Stomach (tissue), 4 donors: Measurements from ENCODE around the gene MIPOL1.

Experiments used
- CTCF ChIP-seq, 7 experiments: fragments of 450-650 bp in 4 of 7; fragments of 200-600 bp in 3 of 7; sonication (generic) in 3 of 7; IDR thresholded peaks; one replicate each; pipeline ENCODE4 v1.5.1; 2016 to 2019; ENCODE audit warnings: antibody characterized with exemption in 7 of 7, control low read depth in 2 of 7, mild to moderate bottlenecking in 1 of 7
- POLR2A ChIP-seq, 4 donors: fragments of 450-650 bp; IDR thresholded peaks; one replicate each; pipeline ENCODE4 v1.6.1; 2016; ENCODE audit warnings: antibody characterized with exemption in 4 of 4, control low read depth in 2 of 4, mild to moderate bottlenecking in 1 of 4, moderate library complexity in 1 of 4
- POLR2AphosphoS5 ChIP-seq, 3 donors: sonication (generic); formaldehyde crosslinking; IDR thresholded peaks; one replicate each; pipeline ENCODE4 v1.6.1; 2016; ENCODE audit warnings: antibody characterized with exemption in 3 of 3

GRCh38 chr14:37592482-37593408 lies 395.0 kb downstream of the MIPOL1 start:
- TF ChIP-seq CTCF (IDR thresholded peaks at IDR 0.05) (no peak), POLR2A (IDR thresholded peaks at IDR 0.05) (no peak), POLR2AphosphoS5 (IDR thresholded peaks at IDR 0.05) (no peak)
